Measurements from ENCODE around the gene ATG3.
"Not testable (repeated sequence)": the region's sequence is repeated elsewhere in the genome, so short reads cannot be mapped to it uniquely, and the experiment has no call there.

DNA sequence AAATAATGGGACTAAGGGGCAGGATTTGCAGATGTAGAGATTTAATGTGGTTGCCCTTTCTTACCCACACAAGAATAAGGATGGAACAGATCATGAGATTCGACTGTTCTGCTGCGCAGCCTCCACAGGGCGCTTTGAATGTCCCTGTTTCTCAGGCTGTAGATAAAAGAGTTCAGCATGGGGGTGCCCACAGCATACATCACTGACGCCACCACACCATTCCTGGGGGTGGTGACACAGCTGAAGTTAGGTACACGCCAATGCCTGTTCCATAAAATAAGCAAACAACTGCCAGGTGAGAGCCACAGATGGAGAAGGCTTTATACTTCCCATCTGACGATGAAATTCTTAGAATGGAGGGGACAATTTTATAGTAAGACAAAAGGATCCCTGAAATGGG lies 37.6 kb downstream of the ATG3 start:
- not testable (repeated sequence) for TF ChIP-seq MTA2 (IDR thresholded peaks at IDR 0.05; ENCODE audit: low read depth); EP300 (IDR thresholded peaks at IDR 0.05; ENCODE audit: low read length); KLF16 (IDR thresholded peaks at IDR 0.05); RBM39 (optimal IDR thresholded peaks at IDR 0.05; ENCODE audit: low read depth, low read length); ZNF184 (CRISPR knock-in tag; IDR thresholded peaks at IDR 0.05); PRDM10 (IDR thresholded peaks at IDR 0.05; ENCODE audit: partially characterized antibody); ADNP (tag; IDR thresholded peaks at IDR 0.05); EGR1 (conservative IDR thresholded peaks at IDR 0.05); ZNF830 (CRISPR knock-in tag; IDR thresholded peaks at IDR 0.05)
- TF ChIP-seq, protein P1, sequence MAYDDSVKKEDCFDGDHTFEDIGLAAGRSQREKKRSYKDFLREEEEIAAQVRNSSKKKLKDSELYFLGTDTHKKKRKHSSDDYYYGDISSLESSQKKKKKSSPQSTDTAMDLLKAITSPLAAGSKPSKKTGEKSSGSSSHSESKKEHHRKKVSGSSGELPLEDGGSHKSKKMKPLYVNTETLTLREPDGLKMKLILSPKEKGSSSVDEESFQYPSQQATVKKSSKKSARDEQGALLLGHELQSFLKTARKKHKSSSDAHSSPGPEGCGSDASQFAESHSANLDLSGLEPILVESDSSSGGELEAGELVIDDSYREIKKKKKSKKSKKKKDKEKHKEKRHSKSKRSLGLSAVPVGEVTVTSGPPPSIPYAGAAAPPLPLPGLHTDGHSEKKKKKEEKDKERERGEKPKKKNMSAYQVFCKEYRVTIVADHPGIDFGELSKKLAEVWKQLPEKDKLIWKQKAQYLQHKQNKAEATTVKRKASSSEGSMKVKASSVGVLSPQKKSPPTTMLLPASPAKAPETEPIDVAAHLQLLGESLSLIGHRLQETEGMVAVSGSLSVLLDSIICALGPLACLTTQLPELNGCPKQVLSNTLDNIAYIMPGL (CRISPR knock-in tag; IDR thresholded peaks at IDR 0.05), result not testable (repeated sequence)
- TF ChIP-seq, protein P2, sequence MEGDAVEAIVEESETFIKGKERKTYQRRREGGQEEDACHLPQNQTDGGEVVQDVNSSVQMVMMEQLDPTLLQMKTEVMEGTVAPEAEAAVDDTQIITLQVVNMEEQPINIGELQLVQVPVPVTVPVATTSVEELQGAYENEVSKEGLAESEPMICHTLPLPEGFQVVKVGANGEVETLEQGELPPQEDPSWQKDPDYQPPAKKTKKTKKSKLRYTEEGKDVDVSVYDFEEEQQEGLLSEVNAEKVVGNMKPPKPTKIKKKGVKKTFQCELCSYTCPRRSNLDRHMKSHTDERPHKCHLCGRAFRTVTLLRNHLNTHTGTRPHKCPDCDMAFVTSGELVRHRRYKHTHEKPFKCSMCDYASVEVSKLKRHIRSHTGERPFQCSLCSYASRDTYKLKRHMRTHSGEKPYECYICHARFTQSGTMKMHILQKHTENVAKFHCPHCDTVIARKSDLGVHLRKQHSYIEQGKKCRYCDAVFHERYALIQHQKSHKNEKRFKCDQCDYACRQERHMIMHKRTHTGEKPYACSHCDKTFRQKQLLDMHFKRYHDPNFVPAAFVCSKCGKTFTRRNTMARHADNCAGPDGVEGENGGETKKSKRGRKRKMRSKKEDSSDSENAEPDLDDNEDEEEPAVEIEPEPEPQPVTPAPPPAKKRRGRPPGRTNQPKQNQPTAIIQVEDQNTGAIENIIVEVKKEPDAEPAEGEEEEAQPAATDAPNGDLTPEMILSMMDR (IDR thresholded peaks at IDR 0.05 in 2 of 3, conservative IDR thresholded peaks at IDR 0.05 in 1 of 3; ENCODE audit: insufficient read depth in 2 of 3, low read depth in 1 of 3, low read length in 3 of 3), result not testable (repeated sequence)
- TF ChIP-seq, protein P3, sequence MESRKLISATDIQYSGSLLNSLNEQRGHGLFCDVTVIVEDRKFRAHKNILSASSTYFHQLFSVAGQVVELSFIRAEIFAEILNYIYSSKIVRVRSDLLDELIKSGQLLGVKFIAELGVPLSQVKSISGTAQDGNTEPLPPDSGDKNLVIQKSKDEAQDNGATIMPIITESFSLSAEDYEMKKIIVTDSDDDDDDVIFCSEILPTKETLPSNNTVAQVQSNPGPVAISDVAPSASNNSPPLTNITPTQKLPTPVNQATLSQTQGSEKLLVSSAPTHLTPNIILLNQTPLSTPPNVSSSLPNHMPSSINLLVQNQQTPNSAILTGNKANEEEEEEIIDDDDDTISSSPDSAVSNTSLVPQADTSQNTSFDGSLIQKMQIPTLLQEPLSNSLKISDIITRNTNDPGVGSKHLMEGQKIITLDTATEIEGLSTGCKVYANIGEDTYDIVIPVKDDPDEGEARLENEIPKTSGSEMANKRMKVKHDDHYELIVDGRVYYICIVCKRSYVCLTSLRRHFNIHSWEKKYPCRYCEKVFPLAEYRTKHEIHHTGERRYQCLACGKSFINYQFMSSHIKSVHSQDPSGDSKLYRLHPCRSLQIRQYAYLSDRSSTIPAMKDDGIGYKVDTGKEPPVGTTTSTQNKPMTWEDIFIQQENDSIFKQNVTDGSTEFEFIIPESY (CRISPR knock-in tag; IDR thresholded peaks at IDR 0.05), result not testable (repeated sequence)
